Activated naive CD8-positive, alpha-beta T cell (primary cell): ENCODE measurements around the gene TIE1.

ENCODE experiments used
- H3K27ac Mint-ChIP-seq: one replicate; pipeline ENCODE4 v1.8.0; 2021; ENCODE audit warnings: mixed read lengths
- H3K27me3 Mint-ChIP-seq: one replicate; pipeline ENCODE4 v1.8.0; 2021; ENCODE audit warnings: mixed read lengths
- H3K36me3 Mint-ChIP-seq: one replicate; pipeline ENCODE4 v1.8.0; 2021; ENCODE audit warnings: mixed read lengths
- H3K4me1 Mint-ChIP-seq: one replicate; pipeline ENCODE4 v1.8.0; 2021; ENCODE audit warnings: low read depth, mixed read lengths
- H3K4me3 Mint-ChIP-seq: one replicate; pipeline ENCODE4 v1.8.0; 2021; ENCODE audit warnings: mild to moderate bottlenecking, mixed read lengths
- H3K9me3 Mint-ChIP-seq: one replicate; pipeline ENCODE4 v1.8.0; 2021; ENCODE audit warnings: low read depth, mixed read lengths

The TIE1 gene

DNA sequence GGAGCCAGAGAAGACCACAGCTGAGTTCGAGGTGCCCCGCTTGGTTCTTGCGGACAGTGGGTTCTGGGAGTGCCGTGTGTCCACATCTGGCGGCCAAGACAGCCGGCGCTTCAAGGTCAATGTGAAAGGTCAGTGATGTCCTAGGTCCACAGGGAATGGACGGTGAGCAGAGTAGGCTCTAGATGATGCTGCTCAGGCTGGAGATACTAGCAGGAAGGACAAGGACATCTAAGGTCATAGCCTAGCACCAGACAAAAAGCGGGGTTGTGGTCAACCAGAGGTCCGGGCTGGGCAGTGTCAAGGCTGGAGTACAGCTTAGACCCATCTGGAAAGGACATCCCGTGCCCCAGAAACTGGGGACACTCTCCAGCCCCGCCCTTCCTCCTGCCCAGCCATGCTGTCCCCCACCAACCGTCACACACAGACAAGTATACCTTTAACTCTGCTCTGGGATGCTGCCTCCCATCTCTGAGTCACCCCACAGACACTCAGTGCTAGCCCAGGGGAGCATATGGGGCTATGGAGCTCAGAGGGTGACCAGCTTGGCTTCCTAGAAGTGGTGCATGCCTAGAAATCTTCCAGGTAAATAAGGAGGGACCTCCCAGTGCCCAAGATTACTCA, 8.7 kb downstream of the TIE1 start:
- Mint-ChIP-seq H3K27me3 (no peaks in the 10 kb centered on the region), H3K9me3 (no peaks in the 10 kb centered on the region), H3K27ac (no peak overlapping the region), H3K36me3 (no peaks in the 10 kb centered on the region), H3K4me1 (no peaks in the 10 kb centered on the region), H3K4me3 (no peak overlapping the region)

DNA sequence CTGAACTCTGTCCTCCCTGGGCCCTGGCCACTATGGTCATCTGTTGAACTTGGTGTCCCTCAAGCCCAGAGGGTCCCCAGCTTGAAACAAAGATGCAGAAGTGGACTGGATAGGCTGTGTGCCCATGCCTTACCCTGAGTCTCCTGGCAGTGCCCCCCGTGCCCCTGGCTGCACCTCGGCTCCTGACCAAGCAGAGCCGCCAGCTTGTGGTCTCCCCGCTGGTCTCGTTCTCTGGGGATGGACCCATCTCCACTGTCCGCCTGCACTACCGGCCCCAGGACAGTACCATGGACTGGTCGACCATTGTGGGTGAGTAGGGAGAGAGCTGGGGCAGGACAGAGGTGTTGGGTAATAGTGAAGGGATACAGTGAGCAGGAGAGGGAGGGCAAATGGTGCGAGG, 10.7 kb downstream of the TIE1 start:
- Mint-ChIP-seq H3K27me3 (no peaks in the 10 kb centered on the region), H3K4me1 (no peaks in the 10 kb centered on the region), H3K4me3 (no peak overlapping the region), H3K36me3 (no peaks in the 10 kb centered on the region), H3K27ac (no peak overlapping the region), H3K9me3 (no peaks in the 10 kb centered on the region)

DNA sequence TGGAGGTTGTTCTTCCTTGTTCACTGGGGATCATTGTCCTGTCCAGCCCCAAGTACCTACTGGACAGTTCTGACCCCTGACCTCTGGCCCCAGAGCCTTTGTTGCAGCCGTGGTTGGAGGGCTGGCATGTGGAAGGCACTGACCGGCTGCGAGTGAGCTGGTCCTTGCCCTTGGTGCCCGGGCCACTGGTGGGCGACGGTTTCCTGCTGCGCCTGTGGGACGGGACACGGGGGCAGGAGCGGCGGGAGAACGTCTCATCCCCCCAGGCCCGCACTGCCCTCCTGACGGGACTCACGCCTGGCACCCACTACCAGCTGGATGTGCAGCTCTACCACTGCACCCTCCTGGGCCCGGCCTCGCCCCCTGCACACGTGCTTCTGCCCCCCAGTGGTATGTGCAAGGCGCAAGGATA, 11.4 kb downstream of the TIE1 start:
- no peaks in the 10 kb centered on the region for H3K27me3 Mint-ChIP-seq
- H3K36me3 Mint-ChIP-seq: no peaks in the 10 kb centered on the region
- H3K27ac Mint-ChIP-seq: no peak overlapping the region
- no peaks in the 10 kb centered on the region for H3K4me1 Mint-ChIP-seq
- H3K4me3 Mint-ChIP-seq: no peak overlapping the region
- no peaks in the 10 kb centered on the region for H3K9me3 Mint-ChIP-seq

DNA sequence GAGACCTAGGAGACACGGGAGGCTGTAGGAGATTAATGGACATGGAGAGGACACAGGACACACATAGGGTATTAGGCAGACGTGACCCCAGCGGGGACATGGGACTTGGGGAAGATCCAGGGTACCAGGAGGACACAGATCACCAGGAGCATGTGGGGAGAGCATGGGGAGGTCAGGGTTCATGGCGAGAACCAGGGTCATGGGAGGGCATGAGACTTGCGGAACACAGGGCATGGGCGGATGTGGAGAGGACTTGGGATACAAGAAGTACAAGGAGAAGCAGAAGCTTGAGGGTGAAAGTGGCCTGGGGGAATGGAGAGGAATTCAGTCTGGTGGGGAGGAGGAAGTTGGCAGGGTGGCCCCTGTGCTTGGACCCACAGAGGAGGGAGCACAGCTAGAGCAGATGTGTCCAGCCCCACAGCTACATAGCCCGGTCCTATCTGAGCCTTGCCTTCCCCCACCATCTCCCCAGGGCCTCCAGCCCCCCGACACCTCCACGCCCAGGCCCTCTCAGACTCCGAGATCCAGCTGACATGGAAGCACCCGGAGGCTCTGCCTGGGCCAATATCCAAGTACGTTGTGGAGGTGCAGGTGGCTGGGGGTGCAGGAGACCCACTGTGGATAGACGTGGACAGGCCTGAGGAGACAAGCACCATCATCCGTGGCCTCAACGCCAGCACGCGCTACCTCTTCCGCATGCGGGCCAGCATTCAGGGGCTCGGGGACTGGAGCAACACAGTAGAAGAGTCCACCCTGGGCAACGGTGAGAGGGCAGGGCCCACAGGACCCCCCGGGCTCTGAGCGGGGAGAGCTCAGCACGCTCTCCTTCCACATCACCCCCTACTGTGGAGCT, 12.1 kb downstream of the TIE1 start:
- H3K27me3 Mint-ChIP-seq: no peaks in the 10 kb centered on the region
- no peak overlapping the region for H3K27ac Mint-ChIP-seq
- no peaks in the 10 kb centered on the region for H3K9me3 Mint-ChIP-seq
- no peak overlapping the region for H3K4me3 Mint-ChIP-seq
- H3K4me1 Mint-ChIP-seq: no peaks in the 10 kb centered on the region
- H3K36me3 Mint-ChIP-seq: no peaks in the 10 kb centered on the region

DNA sequence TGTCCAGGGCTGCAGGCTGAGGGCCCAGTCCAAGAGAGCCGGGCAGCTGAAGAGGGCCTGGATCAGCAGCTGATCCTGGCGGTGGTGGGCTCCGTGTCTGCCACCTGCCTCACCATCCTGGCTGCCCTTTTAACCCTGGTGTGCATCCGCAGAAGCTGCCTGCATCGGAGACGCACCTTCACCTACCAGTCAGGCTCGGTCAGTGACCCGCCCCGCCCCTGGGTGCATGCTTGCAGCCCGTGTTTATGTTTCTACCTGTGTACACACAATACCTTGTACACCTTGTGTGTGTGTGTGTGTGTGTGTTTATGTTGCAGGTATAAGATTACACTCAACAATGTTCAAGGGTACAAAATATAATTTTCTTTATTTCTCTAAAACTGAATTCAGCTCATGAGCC, 13.0 kb downstream of the TIE1 start:
- no peak overlapping the region for H3K4me3 Mint-ChIP-seq
- H3K9me3 Mint-ChIP-seq: no peaks in the 10 kb centered on the region
- H3K36me3 Mint-ChIP-seq: no peaks in the 10 kb centered on the region
- no peaks in the 10 kb centered on the region for H3K4me1 Mint-ChIP-seq
- no peaks in the 10 kb centered on the region for H3K27me3 Mint-ChIP-seq
- no peak overlapping the region for H3K27ac Mint-ChIP-seq

DNA sequence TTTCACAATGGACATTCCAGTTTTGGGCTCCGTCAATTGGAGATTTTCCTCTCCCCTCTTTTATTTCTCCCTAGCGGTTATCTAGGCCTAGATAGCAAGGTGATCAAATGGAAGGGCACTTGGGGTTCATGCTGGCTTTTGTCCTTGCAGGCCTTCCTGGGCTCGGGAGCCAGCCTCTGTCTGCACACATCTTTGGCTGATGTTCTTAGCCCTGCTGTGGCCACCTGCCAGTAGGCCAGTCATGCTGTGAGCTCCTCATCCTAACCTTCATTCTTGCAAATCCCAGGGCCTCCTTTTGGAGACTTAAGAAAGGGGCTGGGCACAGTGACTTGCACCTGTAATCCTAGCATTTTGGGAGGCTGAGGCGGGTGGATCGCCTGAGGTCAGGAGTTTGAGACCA, 13.5 kb downstream of the TIE1 start:
- Mint-ChIP-seq H3K4me3 (no peak overlapping the region), H3K9me3 (no peaks in the 10 kb centered on the region), H3K4me1 (no peaks in the 10 kb centered on the region), H3K36me3 (no peaks in the 10 kb centered on the region), H3K27ac (no peak overlapping the region), H3K27me3 (no peaks in the 10 kb centered on the region)

DNA sequence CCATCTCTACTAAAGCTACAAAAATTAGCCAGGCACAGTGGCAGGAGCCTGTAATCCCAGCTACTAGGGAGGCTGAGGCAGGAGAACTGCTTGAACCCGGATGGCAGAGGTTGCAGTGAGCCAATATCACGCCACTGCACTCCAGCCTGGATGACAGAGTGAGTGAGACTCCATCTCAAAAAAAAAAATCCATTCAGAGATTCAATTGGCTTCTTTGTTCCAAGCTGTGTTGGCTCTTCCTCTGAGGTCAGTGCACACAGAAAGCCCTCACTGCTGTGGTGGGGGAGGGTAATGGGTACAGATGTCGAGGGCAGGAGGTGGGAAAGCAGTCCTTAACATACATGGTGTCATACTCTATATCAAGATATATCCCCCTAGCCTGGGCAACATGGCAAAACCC, 14.7 kb downstream of the TIE1 start:
- H3K36me3 Mint-ChIP-seq: no peaks in the 10 kb centered on the region

GRCh38 chr1:43315963-43316737, 15.4 kb downstream of the TIE1 start:
- H3K9me3 Mint-ChIP-seq: no peaks in the 10 kb centered on the region
- H3K27me3 Mint-ChIP-seq: no peaks in the 10 kb centered on the region
- H3K36me3 Mint-ChIP-seq: no peaks in the 10 kb centered on the region
- no peaks in the 10 kb centered on the region for H3K4me1 Mint-ChIP-seq
- H3K27ac Mint-ChIP-seq: no peak overlapping the region
- H3K4me3 Mint-ChIP-seq: no peak overlapping the region

More for the DNA sequence above, 14.7 kb downstream of the TIE1 start:
- H3K4me1 Mint-ChIP-seq: no peaks in the 10 kb centered on the region
- no peaks in the 10 kb centered on the region for H3K9me3 Mint-ChIP-seq
- no peaks in the 10 kb centered on the region for H3K27me3 Mint-ChIP-seq
- no peak overlapping the region for H3K4me3 Mint-ChIP-seq
- no peak overlapping the region for H3K27ac Mint-ChIP-seq

DNA sequence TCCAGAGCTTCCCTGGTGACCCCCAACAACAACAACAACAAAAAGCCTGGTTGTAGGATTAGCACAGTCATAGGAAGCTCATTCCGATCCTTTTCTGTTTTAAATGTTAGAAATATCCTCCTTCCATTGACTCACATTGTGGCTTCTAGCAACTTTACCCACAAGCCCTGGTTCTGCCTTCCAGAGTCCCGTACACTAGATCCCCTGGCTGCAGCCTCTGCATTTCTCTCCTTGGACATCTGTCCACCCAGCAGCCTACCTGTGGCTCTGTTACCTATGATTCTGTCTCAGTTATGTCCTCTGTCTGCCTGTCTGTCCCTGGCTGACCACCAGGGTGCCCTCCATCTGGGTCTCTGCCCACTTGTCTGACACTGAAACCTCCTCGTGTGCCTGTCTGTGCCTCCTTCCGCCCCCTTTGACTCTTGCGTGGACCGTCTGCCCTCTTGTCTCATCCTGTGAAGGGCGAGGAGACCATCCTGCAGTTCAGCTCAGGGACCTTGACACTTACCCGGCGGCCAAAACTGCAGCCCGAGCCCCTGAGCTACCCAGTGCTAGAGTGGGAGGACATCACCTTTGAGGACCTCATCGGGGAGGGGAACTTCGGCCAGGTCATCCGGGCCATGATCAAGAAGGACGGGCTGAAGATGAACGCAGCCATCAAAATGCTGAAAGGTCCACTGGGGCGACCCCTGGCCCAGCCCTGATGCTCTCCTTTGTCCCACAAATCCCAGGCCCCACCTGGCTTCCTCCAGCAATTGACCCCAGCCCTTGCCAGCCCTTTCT, 16.1 kb downstream of the TIE1 start:
- Mint-ChIP-seq H3K4me1 (no peaks in the 10 kb centered on the region), H3K36me3 (no peaks in the 10 kb centered on the region), H3K9me3 (no peaks in the 10 kb centered on the region), H3K4me3 (no peak overlapping the region), H3K27me3 (no peaks in the 10 kb centered on the region), H3K27ac (no peak overlapping the region)

- Mint-ChIP-seq H3K4me3 (no peak overlapping the region), H3K4me1 (no peaks in the 10 kb centered on the region), H3K36me3 (no peaks in the 10 kb centered on the region), H3K27ac (no peak overlapping the region), H3K27me3 (no peaks in the 10 kb centered on the region), H3K9me3 (no peaks in the 10 kb centered on the region)
Observed at GRCh38 chr1:43317817-43318471, 17.2 kb downstream of the TIE1 start.

DNA sequence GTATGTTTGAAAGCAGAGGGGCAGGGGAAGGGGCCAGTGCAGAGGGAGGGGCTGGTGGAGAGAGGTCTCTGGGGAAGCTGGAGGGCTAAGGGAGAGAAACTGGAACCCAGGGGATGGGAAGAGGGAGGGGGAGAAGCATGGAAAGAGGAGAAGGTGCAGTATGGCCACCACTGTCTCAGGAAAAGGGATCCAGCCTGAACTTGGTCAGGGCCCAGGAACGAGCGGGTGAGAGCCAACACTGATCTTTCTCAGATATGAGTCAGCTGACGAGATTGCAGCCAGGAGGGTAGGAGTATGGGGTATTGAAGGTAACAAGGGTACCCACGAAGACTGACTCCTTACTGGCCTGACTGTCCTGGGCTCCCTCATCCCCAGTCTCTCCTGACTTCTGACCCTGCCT, 18.0 kb downstream of the TIE1 start:
- Mint-ChIP-seq H3K4me3 (no peak overlapping the region), H3K27ac (no peak overlapping the region), H3K4me1 (no peaks in the 10 kb centered on the region), H3K27me3 (no peaks in the 10 kb centered on the region), H3K9me3 (no peaks in the 10 kb centered on the region), H3K36me3 (no peaks in the 10 kb centered on the region)

DNA sequence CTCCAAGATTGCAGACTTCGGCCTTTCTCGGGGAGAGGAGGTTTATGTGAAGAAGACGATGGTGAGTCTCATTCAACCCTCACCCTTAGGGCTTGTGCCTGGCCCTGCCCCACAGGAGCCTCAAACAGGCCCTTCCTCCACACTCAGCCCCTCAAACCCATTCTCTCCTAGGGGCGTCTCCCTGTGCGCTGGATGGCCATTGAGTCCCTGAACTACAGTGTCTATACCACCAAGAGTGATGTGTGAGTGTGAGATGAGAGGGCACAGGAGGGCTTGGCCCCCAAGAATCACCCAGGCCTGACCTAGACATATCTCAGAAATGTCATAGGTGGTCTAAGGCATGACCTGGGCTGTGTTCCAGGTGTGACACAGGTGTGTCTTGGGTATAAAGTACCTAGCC, 18.5 kb downstream of the TIE1 start:
- Mint-ChIP-seq H3K27me3 (no peaks in the 10 kb centered on the region), H3K36me3 (peaks cover 2% of the 10 kb centered on the region), H3K4me3 (no peak overlapping the region), H3K27ac (no peak overlapping the region), H3K4me1 (no peaks in the 10 kb centered on the region), H3K9me3 (peaks cover 2% of the 10 kb centered on the region)

- Mint-ChIP-seq H3K36me3 (peaks cover 5% of the 10 kb centered on the region), H3K4me1 (no peaks in the 10 kb centered on the region), H3K9me3 (peaks cover 6% of the 10 kb centered on the region), H3K4me3 (no peak overlapping the region), H3K27ac (no peak overlapping the region), H3K27me3 (no peaks in the 10 kb centered on the region)
Observed at GRCh38 chr1:43319766-43320165, 19.0 kb downstream of the TIE1 start.

DNA sequence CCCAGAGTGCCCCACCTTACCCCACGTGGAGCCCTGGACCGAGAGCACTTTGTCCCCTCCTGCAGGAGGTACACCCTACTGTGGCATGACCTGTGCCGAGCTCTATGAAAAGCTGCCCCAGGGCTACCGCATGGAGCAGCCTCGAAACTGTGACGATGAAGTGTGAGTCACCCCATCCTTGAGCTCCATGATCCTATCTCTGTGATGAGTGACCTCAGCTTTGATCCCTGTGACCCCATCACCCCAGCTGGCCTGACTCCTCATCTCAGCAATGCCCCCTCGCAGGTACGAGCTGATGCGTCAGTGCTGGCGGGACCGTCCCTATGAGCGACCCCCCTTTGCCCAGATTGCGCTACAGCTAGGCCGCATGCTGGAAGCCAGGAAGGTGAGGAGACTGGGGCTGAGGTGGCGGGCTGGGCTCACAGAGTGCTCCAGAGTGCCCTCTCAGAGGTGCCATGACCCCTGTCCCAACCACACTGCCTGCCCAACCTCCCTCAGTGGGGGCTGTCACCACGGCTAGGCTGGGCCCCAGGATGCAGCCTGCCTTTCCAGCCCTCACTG, 20.6 kb downstream of the TIE1 start:
- Mint-ChIP-seq H3K36me3 (peaks cover 10% of the 10 kb centered on the region), H3K4me1 (no peaks in the 10 kb centered on the region), H3K27ac (no peak overlapping the region), H3K9me3 (peaks cover 12% of the 10 kb centered on the region), H3K27me3 (no peaks in the 10 kb centered on the region), H3K4me3 (no peak overlapping the region)
